Adrenal gland (tissue), 5 donors: ENCODE data around the gene MLN.

ENCODE experiments used
- POLR2A ChIP-seq, 2 donors: fragments of 450-650 bp; IDR thresholded peaks; one replicate each; pipeline ENCODE4 v1.6.1; 2017; ENCODE audit warnings: antibody characterized with exemption in 2 of 2, mild to moderate bottlenecking in 2 of 2, moderate library complexity in 1 of 2
- TF ChIP-seq, protein P1 (sequence below), 6 experiments: fragments of 450-650 bp in 4 of 6; fragments of 200-600 bp in 2 of 6; sonication (generic) in 1 of 6; IDR thresholded peaks; 1 replicate in 5 of 6; 2 replicates in 1 of 6; pipeline versions ENCODE4 v1.5.1 to v1.8.0; 2016 to 2021; ENCODE audit warnings: antibody characterized with exemption in 6 of 6, mild to moderate bottlenecking in 2 of 6, moderate library complexity in 1 of 6
- donor health status: DM: no; HTN: no; CAD: no.

DNA sequence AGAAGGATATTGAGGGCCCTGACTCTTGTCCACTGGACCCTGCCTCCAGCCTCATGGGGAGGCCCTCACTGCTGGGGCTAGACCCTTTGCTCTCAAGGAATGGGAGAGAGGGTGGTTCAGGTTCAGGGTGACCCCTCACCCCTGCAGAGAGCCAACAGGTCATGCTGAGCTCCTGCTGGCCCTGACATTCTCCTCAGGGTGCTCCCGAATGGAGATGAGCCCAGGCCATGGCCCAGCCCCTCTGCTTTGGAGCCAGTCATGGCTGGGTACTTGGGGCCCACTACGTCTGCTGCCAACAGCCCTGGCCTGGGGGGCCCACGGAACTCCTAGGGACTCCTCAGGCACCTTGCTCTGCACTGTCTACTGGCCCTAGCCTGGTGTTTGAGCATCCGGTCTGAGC is 49.2 kb upstream of the MLN start:
- TF ChIP-seq, protein P1, sequence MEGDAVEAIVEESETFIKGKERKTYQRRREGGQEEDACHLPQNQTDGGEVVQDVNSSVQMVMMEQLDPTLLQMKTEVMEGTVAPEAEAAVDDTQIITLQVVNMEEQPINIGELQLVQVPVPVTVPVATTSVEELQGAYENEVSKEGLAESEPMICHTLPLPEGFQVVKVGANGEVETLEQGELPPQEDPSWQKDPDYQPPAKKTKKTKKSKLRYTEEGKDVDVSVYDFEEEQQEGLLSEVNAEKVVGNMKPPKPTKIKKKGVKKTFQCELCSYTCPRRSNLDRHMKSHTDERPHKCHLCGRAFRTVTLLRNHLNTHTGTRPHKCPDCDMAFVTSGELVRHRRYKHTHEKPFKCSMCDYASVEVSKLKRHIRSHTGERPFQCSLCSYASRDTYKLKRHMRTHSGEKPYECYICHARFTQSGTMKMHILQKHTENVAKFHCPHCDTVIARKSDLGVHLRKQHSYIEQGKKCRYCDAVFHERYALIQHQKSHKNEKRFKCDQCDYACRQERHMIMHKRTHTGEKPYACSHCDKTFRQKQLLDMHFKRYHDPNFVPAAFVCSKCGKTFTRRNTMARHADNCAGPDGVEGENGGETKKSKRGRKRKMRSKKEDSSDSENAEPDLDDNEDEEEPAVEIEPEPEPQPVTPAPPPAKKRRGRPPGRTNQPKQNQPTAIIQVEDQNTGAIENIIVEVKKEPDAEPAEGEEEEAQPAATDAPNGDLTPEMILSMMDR (IDR thresholded peaks at IDR 0.05): no peak
- TF ChIP-seq POLR2A (IDR thresholded peaks at IDR 0.05): no peak
